ENCODE results near the gene OR3A3. TPM values are rescaled to one million over a fixed set of nuclear protein-coding genes. Genes with fewer than 3 reads are reported as not detected.
A peak's percentile ranks its signal among the peaks of the same experiment; 100 is the strongest.

Gene OR3A3
- total RNA-seq, 6 experiments from 2014 or later = not detected

DNA sequence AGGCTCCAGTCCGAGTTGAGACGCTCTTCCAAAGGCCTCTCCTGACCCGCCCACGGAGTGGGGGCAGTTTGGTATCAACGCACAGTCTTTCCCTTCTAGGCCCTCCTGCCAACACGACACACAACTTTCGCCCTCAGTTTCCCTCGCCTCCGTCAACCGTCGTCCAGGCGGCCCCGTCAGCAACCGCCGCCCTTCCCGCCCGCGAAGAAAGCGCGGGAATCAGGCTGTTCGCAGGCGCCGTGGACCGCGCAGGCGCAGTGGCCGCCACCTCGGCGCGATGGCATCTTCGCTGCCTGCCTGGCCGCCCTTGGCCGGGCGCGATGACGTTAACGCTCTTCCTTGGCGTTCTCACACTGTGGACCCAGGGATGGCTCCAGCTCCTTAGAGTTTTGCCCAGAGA is 60.4 kb downstream of the OR3A3 start, which contains the start of gene SPATA22:
Gene SPATA22, minus strand, starts transcription at position 221 of the 400 bp plus-strand sequence. CDS start 2,494 bp downstream, outside the sequence.
- no peaks in the 10 kb centered on the region for H3K27me3 ChIP-seq
- H3K27ac ChIP-seq = no peak within 1 kb of the TSS
- DNase-seq (peak in 1 of 3 donors; percentile 46), ATAC-seq (no peak)
- whole genome bisulfite sequencing (ENCODE audit: insufficient coverage, low coverage, low lambda C conversion rate, missing lambda C conversion rate) = 100% methylated on average over 1 of the region's 38 CpGs
- H3K9me3 ChIP-seq = no peaks in the 10 kb centered on the region
- TF ChIP-seq, protein P1, sequence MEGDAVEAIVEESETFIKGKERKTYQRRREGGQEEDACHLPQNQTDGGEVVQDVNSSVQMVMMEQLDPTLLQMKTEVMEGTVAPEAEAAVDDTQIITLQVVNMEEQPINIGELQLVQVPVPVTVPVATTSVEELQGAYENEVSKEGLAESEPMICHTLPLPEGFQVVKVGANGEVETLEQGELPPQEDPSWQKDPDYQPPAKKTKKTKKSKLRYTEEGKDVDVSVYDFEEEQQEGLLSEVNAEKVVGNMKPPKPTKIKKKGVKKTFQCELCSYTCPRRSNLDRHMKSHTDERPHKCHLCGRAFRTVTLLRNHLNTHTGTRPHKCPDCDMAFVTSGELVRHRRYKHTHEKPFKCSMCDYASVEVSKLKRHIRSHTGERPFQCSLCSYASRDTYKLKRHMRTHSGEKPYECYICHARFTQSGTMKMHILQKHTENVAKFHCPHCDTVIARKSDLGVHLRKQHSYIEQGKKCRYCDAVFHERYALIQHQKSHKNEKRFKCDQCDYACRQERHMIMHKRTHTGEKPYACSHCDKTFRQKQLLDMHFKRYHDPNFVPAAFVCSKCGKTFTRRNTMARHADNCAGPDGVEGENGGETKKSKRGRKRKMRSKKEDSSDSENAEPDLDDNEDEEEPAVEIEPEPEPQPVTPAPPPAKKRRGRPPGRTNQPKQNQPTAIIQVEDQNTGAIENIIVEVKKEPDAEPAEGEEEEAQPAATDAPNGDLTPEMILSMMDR (IDR thresholded peaks at IDR 0.05) = no peak
- no peak for TF ChIP-seq POLR2A (IDR thresholded peaks at IDR 0.05)
- no peak within 1 kb of the TSS for H3K4me3 ChIP-seq
- H3K36me3 ChIP-seq = no peaks in the 10 kb centered on the region
- intact Hi-C loops (cut with DNase I) = no loop called here
- peaks cover 0 to 16% (median 5%) of the 10 kb centered on the region in 4 donors for H3K4me1 ChIP-seq

GRCh38 chr17:3472137-3472536 is 61.0 kb downstream of the OR3A3 start:
- no peak for ATAC-seq
- TF ChIP-seq, protein P1 (IDR thresholded peaks at IDR 0.05) = no peak
- no peak for TF ChIP-seq POLR2A (IDR thresholded peaks at IDR 0.05)
- 80% methylated on average over 2 of the region's 21 CpGs for WGBS (ENCODE audit: insufficient coverage, low coverage, low lambda C conversion rate, missing lambda C conversion rate)

More at GRCh38 chr17:3472137-3472536, 61.0 kb downstream of the OR3A3 start:
- Histone ChIP-seq H3K27ac (no peak overlapping the region), H3K27me3 (no peaks in the 10 kb centered on the region), H3K4me3 (no peak overlapping the region), H3K4me1 (peaks cover 0 to 16% (median 5%) of the 10 kb centered on the region in 4 donors), H3K36me3 (no peaks in the 10 kb centered on the region), H3K9me3 (no peaks in the 10 kb centered on the region)
- intact Hi-C loops (cut with DNase I) = no loop called here
- DNase-seq = peak in 1 of 3 donors; percentile 42

Small RNA genes lying within 50 kb of the gene (small RNA-seq; reads per million reads assigned to genes)
- 0 reads per million in 2 experiments for gene OR1AC1P

Other genes starting within 250 kb of the OR3A3 start
- gene OR1A2, start 213.9 kb upstream of the OR3A3 start, total RNA-seq = not detected
- not detected for gene OR1A1, start 203.7 kb upstream of the OR3A3 start, total RNA-seq
- not detected for gene OR3A1, start 113.0 kb upstream of the OR3A3 start, total RNA-seq
- gene OR3A2, start 25.1 kb upstream of the OR3A3 start, total RNA-seq = not detected
- not detected for gene OR1E1, start 13.0 kb upstream of the OR3A3 start, total RNA-seq
- gene OR1E2, start 22.5 kb downstream of the OR3A3 start, total RNA-seq = not detected
- not detected for gene SPATA22, start 60.4 kb downstream of the OR3A3 start, total RNA-seq
- gene ASPA, start 64.6 kb downstream of the OR3A3 start, total RNA-seq = 1 to 10 TPM; 1.7 to 6.0 (median 4.2) TPM
- 1 to 10 TPM in 1 of 6 experiments, under 1 TPM in 4, not detected in 1; 0.12 to 2.1 (median 0.37) TPM for gene TRPV3, start 146.4 kb downstream of the OR3A3 start, total RNA-seq
- 10 to 100 TPM in 1 of 6 experiments, 1 to 10 TPM in 5; 3.1 to 12.0 (median 6.4) TPM for gene TRPV1, start 198.0 kb downstream of the OR3A3 start, total RNA-seq
- 10 to 100 TPM; 13.5 to 26.1 (median 22.8) TPM for gene SHPK, start 224.9 kb downstream of the OR3A3 start, total RNA-seq
- gene CTNS, start 225.4 kb downstream of the OR3A3 start, total RNA-seq = 10 to 100 TPM in 2 of 6 experiments, 1 to 10 TPM in 4; 6.7 to 30.3 (median 9.4) TPM